ENCODE results near the gene PPFIA2. TPM values are rescaled to one million over a fixed set of nuclear protein-coding genes. Genes with fewer than 3 reads are reported as not detected.

Gene PPFIA2
- total RNA-seq, 1 donor from 2014 or later: not detected

DNA sequence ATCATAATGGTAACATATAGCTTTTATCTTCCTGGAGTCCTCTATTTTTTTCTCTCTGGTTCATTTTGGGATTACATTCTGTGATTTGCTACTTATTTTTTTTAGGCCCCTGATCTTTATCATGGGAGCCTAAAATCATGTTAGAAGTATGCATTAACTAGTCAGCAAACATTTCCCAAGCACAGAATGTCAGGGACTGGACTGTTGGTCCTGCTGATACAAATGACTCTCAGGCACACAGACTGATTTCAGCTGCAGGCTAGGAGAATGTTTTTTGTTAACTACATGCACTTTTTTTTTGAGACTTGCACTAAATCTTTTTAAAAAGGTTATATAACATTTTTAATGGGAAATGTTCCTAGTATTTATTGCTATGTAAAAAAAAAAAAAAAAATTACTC is 550.1 kb downstream of the PPFIA2 start:
- H3K4me3 ChIP-seq (ENCODE audit: low read depth, low read length): no peak overlapping the region
- TF ChIP-seq, protein P1, sequence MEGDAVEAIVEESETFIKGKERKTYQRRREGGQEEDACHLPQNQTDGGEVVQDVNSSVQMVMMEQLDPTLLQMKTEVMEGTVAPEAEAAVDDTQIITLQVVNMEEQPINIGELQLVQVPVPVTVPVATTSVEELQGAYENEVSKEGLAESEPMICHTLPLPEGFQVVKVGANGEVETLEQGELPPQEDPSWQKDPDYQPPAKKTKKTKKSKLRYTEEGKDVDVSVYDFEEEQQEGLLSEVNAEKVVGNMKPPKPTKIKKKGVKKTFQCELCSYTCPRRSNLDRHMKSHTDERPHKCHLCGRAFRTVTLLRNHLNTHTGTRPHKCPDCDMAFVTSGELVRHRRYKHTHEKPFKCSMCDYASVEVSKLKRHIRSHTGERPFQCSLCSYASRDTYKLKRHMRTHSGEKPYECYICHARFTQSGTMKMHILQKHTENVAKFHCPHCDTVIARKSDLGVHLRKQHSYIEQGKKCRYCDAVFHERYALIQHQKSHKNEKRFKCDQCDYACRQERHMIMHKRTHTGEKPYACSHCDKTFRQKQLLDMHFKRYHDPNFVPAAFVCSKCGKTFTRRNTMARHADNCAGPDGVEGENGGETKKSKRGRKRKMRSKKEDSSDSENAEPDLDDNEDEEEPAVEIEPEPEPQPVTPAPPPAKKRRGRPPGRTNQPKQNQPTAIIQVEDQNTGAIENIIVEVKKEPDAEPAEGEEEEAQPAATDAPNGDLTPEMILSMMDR (IDR thresholded peaks at IDR 0.05; ENCODE audit: insufficient read depth, low read length, poor library complexity, severe bottlenecking): no peak

DNA sequence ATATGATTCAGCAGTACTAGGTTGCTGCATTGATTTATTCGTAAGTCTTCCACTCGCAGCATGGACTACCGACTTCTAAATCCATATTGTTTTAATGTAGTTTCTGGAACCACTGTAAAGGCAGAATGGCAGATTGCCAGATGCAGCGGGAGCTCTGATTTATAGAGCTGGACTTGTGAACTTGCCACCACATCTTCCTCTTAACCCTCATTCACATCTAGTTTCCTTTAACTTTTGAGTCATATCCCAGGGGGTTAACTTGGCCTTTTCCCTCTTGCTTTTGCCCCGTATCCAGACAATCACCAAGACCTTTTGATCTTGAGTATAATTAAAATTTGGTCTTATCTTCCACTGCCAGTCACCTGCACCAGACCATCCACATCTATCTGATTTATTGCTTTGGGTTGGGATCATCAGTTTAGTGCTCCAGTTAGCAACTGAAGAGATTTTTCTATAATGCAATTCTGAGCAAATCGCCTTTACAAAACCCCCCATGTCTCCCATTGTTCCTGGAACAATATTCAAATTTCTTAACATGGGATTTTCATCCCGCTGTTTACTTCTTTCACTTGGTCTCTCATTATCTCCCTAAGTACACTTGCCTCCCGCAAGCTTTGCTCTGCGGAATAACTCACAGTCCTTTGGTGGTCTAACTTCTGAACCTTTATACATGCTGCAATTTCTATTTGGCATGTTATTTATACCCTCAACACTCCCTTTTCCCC is 550.8 kb downstream of the PPFIA2 start:
- Histone ChIP-seq H3K4me3 (ENCODE audit: low read depth, low read length) (no peak overlapping the region), H3K27me3 (ENCODE audit: control insufficient read depth, insufficient read depth, low read length) (no peaks in the 10 kb centered on the region), H3K36me3 (ENCODE audit: control insufficient read depth, insufficient read depth, low read length) (no peaks in the 10 kb centered on the region)
- DNase-seq (ENCODE audit: low read depth): no peak
- TF ChIP-seq, protein P1 (IDR thresholded peaks at IDR 0.05; ENCODE audit: insufficient read depth, low read length, poor library complexity, severe bottlenecking): no peak

More for the DNA sequence above, 550.1 kb downstream of the PPFIA2 start:
- DNase-seq (ENCODE audit: low read depth): no peak
- H3K27me3 ChIP-seq (ENCODE audit: control insufficient read depth, insufficient read depth, low read length): no peaks in the 10 kb centered on the region
- no peaks in the 10 kb centered on the region for H3K36me3 ChIP-seq (ENCODE audit: control insufficient read depth, insufficient read depth, low read length)

Data from kidney epithelial cell (primary cell).